ELF-1 (cell line): Measurements from ENCODE around the gene CEP55.

Experiments used
- DNase-seq: peaks from one replicate; pipeline ENCODE4 v3.0.0-alpha.2; 2016; ENCODE audit warnings: low read depth, low spot score

CEP55 gene

DNA sequence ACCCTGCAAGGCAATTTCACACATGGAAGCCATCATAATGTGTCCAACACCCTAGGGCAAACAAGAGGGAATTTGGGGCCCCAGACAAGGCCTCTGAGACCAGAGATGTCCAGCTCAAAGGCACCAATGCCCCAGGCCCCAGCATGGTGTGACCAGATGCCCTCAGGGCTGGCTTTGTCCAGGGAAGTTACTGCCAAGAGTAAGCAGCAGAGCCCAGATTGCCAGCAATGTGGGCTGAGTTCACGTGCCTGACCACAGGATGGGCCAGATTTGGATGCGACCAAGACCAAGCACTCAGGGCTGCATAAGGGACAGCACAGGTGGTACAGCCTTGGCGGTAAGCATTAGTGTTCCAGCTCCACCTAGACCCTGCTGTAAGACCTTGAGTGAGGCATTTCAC, 27.0 kb upstream of the CEP55 start:
- peak; percentile 51 for DNase-seq

DNA sequence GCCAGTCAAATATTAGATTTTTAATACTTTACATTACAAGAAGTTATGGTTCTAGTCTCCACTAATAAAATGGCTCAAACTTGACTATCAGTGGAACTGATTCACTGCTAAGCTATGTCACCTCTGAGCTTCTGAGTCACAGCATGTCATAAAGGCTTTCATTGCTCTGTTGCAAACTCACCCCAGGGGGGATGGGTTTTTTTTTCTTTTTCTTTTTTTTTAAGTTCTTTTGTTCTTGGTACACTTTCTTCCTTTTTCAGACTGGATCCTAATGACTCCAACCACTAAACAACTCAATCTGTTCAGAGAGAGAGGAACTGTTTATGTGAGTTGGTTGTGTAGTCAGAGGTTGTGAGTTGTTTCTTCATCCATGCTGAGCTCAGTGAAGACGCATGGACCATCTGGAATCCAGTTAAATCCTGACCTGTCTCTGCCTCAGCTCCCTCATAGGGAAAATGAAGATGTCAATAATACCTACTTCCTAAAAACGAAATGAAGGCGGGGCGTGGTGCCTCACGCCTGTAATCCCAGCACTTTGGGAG, 25.2 kb upstream of the CEP55 start:
- DNase-seq = peak; percentile 63

DNA sequence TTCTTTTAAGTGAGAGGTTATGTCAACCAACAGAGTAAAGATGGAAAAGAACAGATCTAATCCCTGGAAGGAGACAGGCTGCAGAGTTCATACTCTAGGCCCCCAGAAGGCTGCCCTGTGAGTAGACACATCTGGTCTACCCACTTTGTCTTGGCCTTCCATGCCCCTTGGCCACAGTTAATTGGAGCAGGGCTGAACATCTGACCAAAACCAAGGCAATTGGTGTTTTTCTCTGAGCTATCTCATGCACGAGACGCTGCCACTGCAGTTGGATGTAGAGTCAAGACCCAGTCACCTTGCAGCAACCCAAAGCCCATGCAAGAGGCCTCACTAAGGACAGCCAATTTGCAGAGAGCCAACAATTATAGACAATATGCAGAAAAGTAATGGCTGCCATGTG, 23.3 kb upstream of the CEP55 start:
- no peak for DNase-seq

DNA sequence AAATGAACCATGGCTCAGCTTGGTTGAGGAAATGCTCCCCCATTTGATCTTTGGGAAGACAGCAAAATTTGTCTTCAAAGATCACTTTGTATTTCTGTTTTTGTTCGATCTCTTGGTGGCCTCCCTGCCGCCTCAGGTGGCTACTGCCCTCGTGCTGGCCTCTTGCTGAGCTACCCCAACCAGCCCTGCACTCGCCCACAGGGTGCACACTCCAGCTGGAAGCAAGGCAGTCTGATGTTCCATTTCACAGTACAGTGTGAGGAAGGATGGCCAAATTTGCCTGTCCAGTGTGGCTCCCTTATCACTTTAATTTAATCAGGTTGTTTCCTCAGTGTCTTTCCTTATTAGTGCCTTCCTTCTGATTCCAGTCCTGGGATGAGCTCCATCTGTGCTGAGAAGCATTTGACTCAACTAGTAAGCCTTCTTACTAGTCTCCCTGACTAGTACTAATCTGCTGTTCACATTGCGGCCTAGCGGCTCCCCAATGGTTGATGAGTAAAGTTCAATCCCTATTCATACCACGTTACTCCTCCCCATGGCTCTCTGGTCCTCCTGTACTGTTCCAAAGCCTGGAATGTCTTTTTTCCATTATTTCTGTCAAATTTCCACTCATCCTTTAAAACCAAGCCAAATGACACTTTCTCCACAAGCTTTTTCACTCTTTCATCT, 22.5 kb upstream of the CEP55 start:
- DNase-seq = no peak

DNA sequence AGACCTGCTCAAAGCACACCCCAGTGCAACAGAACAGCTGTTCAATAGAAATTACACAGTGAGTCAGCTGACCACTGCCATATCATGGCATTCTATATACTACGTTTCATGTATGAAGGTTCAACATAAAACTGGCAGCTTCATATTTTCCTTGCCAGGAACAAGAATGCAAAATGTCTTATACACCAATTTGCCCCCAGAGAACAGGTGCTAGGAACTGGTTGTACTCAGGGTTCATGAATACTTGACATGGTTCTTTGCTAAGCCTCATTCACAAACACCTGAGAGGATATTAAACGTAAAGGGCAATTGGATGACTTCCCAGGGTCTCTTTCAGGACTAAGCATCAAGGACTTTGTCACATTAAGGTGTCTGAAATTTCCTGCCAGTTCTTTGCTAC, 21.2 kb upstream of the CEP55 start:
- DNase-seq = no peak

DNA sequence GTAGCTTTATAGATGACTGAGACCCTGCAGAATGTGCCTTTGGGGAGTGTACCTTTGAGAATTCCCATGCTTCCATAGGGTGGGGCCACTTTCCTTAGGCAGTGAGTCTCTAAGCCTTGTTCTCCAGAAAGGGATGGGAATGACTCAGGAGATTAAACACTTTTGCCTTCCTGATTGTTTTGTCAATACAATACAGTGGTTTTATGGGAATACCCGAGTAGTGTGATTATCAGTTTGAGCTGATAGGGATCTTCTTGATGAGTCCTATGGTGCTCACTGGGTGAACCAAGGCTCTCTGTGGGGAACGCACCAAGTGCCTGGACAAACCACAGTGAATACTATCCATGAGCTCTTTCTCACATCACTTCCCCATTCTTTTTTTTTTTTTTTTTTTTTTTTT, 20.5 kb upstream of the CEP55 start:
- DNase-seq = peak; percentile 54

DNA sequence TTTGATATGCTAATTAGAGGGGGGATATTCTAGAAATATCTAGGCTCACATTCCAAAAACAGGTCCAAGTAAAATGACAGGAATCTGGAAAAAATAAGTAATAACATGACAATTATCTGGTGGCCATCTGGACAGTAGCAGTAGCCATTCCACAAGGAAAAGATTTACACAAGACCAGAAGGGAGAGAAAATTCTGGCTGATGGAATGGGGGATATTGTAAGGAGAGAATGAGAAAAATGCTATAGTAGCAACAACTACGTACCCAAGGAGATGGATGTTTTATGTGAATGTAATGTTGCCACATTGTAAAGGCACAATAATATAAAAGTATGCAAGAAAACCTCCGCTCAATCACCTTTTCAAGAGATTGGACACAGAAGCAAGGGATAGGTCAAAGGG, 19.7 kb upstream of the CEP55 start:
- DNase-seq = no peak

DNA sequence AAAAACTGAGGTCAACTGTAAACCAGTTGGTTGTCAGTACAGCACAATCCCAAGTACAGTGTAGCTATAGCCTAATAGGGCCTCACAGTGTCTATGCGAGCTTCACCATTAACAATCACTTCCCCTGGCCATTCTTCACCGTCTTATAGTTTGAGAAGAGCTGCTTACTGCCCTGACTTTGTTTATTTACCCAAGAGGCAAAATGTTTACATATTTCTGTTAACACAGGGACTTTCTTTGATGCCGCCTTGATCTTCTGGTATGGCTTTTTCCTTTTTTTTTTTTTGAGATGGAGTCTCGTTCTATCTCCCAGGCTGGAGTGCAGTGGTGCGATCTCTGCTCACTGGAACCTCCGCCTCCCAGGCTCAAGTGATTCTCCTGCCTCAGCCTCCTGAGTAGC, 17.5 kb upstream of the CEP55 start:
- DNase-seq = no peak

DNA sequence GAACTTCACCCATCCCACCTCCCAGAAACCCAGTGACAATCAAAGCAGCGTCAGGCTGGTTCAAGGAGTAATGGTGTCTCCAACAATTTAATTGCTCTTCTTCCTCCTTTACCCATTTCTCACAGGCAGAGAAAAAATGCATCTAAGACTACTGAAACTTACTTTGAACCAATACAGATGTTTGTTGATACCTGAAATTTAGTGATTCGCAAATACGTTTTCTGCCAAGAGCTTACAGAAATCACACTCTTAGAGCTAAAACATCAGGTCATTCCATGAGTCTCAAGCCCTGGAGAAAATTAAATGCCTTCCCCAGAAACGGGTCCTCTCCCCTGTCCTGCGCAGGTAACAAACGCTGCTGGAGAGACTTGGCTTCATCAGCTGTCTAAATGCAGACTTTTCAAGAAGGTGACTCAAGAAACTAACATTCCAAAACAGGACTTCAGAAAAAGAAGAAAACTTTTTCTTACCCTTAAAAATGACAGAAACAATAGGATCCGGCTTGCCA, 14.7 kb upstream of the CEP55 start:
- no peak for DNase-seq

DNA sequence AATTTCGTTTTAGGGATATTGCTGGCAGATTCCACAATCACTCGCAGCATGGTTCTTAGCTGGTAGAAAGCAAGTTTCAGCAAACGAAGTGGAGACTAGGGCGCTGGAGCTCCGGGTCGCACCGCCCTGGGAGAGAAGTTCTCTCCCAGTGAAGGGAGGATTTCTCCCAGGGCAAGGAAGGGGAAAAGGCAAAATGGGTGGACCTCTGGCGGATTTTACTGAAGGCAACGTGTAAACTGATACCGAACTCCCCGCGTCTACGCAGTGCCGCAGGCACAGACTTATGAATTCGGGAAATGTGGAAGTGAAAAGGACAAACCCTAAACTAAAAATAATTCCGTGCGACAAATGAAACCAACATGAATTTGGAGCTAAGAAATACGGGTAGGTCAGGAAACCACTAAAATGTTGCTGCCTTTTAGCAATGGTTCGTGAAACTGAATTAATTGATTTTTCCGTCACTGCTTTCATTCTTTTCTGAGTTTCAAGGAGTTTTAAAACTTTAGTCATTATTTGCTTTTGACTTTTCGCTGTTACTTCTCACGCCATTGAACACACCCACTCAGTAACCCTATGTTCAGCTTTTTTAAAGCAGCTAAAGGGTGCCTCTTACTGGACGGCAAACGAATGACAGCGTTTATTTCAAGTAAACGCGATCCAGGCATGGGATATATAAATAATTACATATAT, 14.1 kb upstream of the CEP55 start, which contains the start of gene MYOF:
MYOF (minus strand) TSS at position 190 of the 690 bp plus-strand sequence; CDS start at position 50, 140 bp downstream.
- DNase-seq = peak; percentile 72

DNA sequence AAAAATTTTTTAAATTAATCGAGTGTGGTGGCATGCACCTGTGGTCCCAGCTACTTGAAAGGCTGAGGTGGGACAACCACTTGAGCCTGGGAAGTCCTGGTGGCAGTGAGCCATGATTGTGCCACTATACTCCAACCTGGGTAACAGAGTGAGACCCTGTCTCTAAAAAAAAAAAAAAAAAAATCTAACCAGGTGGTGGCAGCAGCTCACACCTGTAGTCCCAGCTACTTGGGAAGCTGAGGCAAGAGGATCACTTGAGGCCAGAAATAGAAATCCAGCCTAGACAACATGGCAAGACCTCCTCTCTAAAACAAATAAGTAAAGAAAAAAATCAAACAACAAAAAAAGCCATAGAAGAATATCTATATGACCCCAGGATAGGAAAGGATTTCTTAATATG, 10.7 kb upstream of the CEP55 start:
- no peak for DNase-seq

DNA sequence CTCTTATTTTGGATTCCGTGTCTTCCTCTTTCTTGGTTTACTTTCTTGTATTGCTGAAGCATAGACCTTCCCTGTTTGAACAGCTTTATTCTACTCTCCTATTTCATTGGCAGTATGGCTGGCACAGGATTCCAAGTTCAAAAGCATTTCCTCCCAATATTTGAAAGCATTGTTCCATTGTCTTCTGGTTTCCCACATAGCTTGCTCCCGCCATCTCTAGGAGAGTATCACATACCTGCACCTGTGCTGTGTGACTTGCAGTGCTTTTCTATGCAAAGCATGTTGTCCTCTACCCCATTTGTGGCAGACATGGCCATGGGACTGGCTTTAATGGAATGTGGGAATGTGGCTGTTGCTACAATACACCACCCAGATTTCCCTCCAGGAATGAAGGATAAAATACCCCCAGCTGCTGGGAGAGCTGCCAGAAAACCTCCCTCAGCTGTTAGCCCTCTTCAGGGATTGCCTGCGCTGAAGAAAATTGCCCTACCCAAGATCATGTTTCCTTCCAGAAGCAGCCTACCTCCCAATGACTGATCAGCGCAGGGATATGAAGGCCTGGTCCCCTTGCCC, 7.4 kb upstream of the CEP55 start:
- DNase-seq = no peak

DNA sequence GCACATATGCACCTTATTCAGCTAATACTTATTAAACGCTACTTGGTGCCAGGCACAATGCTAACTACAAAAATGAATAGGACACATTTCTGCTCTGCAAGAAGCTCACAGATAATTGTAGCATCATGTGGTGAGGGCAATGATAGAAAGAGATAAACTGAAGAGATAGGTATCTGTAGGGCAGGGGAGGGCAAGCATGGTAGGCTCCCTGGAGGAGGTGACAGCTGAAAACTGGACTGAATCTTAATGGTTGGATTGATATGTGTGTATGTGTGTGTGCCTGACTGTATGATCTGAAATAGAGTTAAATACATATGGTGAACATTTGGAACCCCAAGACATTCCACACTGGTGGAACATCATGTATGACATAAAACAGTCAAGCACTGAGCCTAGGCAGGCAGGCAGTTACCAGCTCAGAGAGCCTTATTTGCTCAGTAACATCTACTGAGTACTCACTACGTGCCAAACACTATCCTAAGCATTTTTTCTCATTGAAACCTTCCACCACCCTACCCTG, 4.8 kb upstream of the CEP55 start:
- DNase-seq = no peak

DNA sequence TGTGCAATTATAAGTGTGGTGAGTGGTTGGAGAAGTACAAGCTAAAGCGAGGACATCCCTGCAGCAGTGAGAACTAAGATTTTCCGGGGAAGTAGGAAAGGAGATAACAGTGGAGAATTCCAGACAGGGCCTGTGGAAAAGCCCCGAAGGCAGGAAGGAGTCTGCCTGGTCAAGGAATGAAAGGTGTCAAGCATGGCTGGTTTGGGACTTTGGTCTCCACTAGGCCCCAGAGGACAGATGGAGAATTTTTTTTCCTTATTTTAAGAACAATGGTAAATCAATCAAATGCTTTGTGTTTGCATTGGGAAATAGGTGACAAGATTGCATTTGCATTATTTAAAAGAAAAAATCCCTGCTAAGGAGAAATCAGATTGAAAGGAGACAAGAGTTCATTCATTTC, 3.2 kb upstream of the CEP55 start:
- peak; percentile 77 for DNase-seq

DNA sequence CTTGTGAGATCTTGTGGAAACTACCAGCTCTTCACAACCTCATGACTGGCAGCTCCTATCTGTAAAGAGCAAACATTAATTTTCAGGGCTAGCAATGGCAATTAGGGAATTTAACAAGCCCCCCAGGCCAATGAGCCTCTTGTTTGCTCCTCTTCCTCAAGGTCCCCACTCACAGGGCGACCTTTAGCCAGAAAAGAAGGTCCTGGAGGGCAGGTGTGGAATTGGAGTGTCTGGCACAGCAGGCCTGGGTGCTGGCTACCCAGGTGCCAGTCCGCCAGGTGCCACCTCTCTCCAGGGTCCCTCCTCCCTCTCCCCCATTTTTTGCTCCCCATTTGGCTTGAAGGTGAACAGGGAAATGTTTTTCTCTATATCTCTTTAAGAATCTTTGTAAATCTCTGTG, 1.9 kb upstream of the CEP55 start:
- no peak for DNase-seq

DNA sequence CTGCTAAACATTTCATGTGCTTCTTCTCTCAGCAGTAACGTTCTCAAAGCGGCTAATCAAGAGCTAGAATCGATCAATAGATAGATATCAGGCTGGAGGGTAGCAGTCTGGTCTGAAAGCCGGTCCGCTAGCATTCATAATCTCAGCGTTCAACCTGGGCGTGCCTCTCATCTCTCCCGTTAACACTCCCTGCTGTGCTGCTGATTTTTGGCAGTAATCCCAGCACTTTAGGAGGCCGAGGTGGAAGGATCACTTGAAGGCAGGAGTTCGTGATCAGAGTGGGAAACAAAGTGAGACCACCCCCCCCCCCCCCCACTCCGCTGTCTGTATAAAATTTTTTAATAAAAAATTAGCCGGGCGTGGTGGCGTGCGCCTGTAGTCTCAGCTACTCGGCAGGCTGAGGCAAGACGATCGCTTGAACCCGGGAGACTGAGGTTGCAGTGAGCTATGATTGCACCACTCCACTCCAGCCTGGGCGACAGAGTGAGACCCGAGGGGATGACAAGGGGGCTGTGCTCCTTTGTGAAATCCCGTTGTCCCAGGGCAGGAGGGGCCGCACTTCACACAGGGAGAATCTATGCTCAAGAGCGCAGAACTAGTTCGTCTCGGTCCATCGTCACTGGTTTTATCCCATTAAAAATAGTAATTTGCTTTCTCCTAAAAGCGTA, 624 bp upstream of the CEP55 start:
- no peak for DNase-seq

DNA sequence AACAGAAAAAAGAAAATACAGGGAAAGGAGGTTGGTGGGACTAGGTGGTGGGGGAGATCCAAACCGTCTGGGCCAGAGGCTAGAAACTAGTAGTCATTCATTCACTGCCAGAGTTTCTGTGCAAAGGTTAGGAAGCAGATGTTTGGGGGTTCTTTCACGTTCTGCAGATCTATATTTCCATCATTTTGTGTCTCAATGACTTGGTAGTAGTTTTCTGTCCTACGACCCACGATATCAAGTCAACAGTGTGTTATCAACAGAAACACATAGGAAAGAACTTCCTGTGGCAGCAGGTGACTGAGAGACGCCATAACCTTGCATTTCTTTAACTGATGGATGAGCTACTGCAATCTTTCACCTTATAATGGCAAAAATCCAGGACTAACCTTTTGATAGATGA, 1.8 kb downstream of the CEP55 start:
- DNase-seq = no peak

DNA sequence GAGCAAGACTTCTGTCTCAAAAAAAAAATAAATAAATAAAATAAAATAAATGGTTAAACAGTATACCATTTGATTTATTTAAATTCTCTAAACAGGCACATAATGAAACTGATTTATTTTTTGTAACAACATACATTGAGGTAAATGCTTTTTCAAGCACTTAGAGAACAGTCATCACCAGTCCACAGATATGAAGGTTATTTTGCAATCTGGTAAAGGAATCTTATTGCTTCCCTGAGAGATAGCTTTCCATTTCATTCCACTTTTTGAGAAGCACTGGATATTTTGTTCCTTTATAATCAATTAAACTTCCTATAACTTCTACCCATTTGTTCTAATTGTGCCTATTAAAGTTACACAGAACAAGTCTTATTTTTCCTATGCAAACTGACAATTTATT, 5.2 kb downstream of the CEP55 start:
- DNase-seq = no peak

DNA sequence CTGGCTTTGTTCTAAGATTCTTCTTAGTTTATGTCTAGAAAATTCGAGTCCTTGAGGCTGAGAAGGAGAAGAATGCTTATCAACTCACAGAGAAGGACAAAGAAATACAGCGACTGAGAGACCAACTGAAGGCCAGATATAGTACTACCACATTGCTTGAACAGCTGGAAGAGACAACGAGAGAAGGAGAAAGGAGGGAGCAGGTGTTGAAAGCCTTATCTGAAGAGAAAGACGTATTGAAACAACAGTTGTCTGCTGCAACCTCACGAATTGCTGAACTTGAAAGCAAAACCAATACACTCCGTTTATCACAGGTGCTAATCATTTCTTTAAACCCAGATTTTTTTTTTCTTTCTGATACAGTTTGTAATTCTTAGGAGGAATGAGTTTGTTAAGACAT, 6.7 kb downstream of the CEP55 start:
- no peak for DNase-seq

DNA sequence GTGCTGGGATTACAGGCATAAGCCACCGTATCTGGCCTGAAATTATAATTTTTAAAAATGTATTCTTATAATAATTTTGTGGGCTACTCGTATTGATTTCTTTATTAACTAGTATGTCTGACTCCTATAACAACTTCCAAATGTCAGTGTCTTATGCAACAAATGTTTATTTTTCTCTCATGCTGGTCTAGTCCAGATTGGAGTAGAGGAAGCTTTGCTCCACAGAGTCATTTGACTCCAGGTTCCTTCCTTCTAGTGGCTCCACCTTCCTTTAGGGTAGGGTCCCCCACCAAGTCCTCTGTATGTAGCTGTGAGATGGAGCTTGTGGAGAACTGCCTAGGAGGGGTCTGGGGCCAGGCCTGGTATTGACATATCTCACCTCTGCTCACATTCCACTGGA, 8.7 kb downstream of the CEP55 start:
- DNase-seq = no peak

DNA sequence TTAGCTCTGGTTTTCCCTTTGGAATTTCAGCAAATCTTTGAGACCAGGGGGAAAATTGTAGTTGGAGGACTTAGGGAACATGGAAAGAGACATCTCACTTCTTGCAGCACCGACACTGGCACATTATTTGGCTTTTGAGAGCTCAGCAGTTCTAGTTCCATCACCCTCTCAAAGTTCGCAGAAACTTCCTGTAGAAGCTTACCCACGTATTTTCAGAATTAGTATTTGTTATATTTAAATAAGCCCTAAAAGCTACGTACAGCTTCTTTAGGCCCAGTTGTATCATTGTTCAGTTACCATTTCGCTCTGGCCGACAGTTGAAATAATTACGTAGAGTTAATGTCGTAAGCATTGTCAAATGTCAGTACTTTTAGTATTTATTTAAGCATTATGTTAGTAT, 13.4 kb downstream of the CEP55 start:
- DNase-seq = no peak

DNA sequence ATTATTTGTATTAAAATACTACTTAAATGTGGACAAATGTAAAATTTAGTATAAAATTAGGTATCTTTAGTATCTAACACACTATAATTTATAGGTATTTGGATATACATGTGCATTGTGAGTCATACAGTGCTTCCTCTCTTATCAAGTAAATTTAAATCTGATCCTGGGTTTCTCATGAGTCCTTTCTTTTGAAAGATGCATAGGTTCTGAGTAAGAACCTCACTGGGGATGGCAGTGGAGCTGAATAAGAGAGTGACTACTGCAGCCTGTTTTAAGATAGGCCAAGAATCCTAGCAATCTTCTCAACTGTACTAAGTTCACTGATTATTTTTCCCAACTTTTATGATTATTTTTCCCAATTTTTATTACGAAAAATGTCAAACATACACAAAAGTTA, 16.2 kb downstream of the CEP55 start:
- no peak for DNase-seq
